HG03060 (cell line): ENCODE measurements around the gene MEN1.
"Not testable (repeated sequence)": the region's sequence is repeated elsewhere in the genome, so short reads cannot be mapped to it uniquely, and the experiment has no call there.

Experiments
- ATAC-seq: cut with Tn5 transposase; IDR thresholded peaks from one replicate; pipeline ENCODE4 v1.9.1; 2021; ENCODE audit warnings: low read depth, moderate number of reproducible peaks; ENCODE audit not compliant: unreplicated experiment

Gene MEN1

GRCh38 chr11:64846998-64847666 lies 36.8 kb upstream of the MEN1 start:
- ATAC-seq, result no peak

GRCh38 chr11:64845776-64846129 lies 35.4 kb upstream of the MEN1 start:
- ATAC-seq, result not testable (repeated sequence)

GRCh38 chr11:64845129-64845775 lies 34.9 kb upstream of the MEN1 start:
- ATAC-seq, result no peak

GRCh38 chr11:64844330-64845128 lies 34.2 kb upstream of the MEN1 start, which contains the start of gene CDC42BPG:
Gene CDC42BPG (minus strand): TSS chr11:64844653. CDS start chr11:64844569, 84 bp downstream.
- no peak for ATAC-seq

- ATAC-seq, result no peak
Measured at GRCh38 chr11:64843686-64844329, 33.5 kb upstream of the MEN1 start.

GRCh38 chr11:64842851-64843685 lies 32.7 kb upstream of the MEN1 start:
- ATAC-seq, result no peak

- no peak for ATAC-seq
Measured at GRCh38 chr11:64842366-64842759, 32.0 kb upstream of the MEN1 start.

GRCh38 chr11:64841592-64842365 lies 31.4 kb upstream of the MEN1 start:
- ATAC-seq, result no peak

GRCh38 chr11:64839887-64840782 lies 29.8 kb upstream of the MEN1 start:
- no peak for ATAC-seq

GRCh38 chr11:64839335-64839734 lies 29.0 kb upstream of the MEN1 start:
- no peak for ATAC-seq

GRCh38 chr11:64838600-64839334 lies 28.4 kb upstream of the MEN1 start:
- no peak for ATAC-seq

GRCh38 chr11:64837887-64838351 lies 27.6 kb upstream of the MEN1 start:
- no peak for ATAC-seq

- ATAC-seq, result no peak
Measured at GRCh38 chr11:64836448-64837072, 26.2 kb upstream of the MEN1 start.

GRCh38 chr11:64835616-64836447 lies 25.5 kb upstream of the MEN1 start:
- ATAC-seq, result no peak

- ATAC-seq, result no peak
Measured at GRCh38 chr11:64834723-64835615, 24.6 kb upstream of the MEN1 start.
